Activated CD8-positive, alpha-beta T cell treated with anti-CD3 and anti-CD28 coated beads for 36 hours (primary cell): Measurements from ENCODE around the gene KLF11. TPM values are rescaled to one million over a fixed set of nuclear protein-coding genes. Genes with fewer than 3 reads are reported as not detected.

ENCODE experiments used
- ATAC-seq: fragments of 200-7000 bp; cut with Tn5 transposase; one replicate; pipeline ENCODE4 v1.10.0; 2021; ENCODE audit warnings: mild to moderate bottlenecking, moderate library complexity
- CTCF ChIA-PET: fragments of 350-600 bp; sonication (Branson Sonifier 250); formaldehyde crosslinking; loops from one replicate; lab custom pipeline; 2021; ENCODE audit warnings: antibody characterized with exemption; lab: Charles Lee
- POLR2A ChIA-PET: fragments of 350-600 bp; sonication (Branson Sonifier 250); formaldehyde crosslinking; loops from one replicate; lab custom pipeline; 2021; ENCODE audit warnings: antibody characterized with exemption; lab: Charles Lee
- DNase-seq: peaks from one replicate; pipeline ENCODE4 v3.0.0-alpha.2; 2020
- H3K27ac Mint-ChIP-seq: one replicate; pipeline ENCODE4 v1.8.0; 2021; ENCODE audit warnings: mild to moderate bottlenecking, mixed read lengths
- H3K27me3 Mint-ChIP-seq: one replicate; pipeline ENCODE4 v1.8.0; 2021; ENCODE audit warnings: mixed read lengths
- H3K36me3 Mint-ChIP-seq: one replicate; pipeline ENCODE4 v1.8.0; 2021; ENCODE audit warnings: low read depth, mixed read lengths
- H3K4me1 Mint-ChIP-seq: one replicate; pipeline ENCODE4 v1.8.0; 2021; ENCODE audit warnings: low read depth, mixed read lengths
- H3K4me3 Mint-ChIP-seq: one replicate; pipeline ENCODE4 v1.8.0; 2021; ENCODE audit warnings: mild to moderate bottlenecking, moderate library complexity, mixed read lengths
- H3K9me3 Mint-ChIP-seq: one replicate; pipeline ENCODE4 v1.8.0; 2021; ENCODE audit warnings: mixed read lengths
- intact Hi-C: fragments of 100-400 bp; cut with micrococcal nuclease; formaldehyde crosslinking; loops from one replicate; pipeline ENCODE4 v1.10.0; 2022
- total RNA-seq, 2 experiments: library from RNA; stranded (reverse); gene quantifications; one replicate each; pipeline ENCODE4 v1.2.3, GENCODE V29; 2021
- TF ChIP-seq, protein P1 (sequence below): fragments of 200-600 bp; IDR thresholded peaks from one replicate; pipeline ENCODE4 v1.8.0; 2022; ENCODE audit warnings: antibody characterized with exemption, mild to moderate bottlenecking

The KLF11 gene
- total RNA-seq, 2 experiments from 2014 or later: 2.9 to 3.5 TPM

- intact Hi-C loops: no loop called here
- Mint-ChIP-seq H3K36me3 (peaks cover 4% of the 10 kb centered on the region), H3K4me1 (peaks cover 6% of the 10 kb centered on the region), H3K27me3 (peaks cover 2% of the 10 kb centered on the region), H3K9me3 (no peaks in the 10 kb centered on the region), H3K27ac (no peak overlapping the region), H3K4me3 (no peak overlapping the region)
- ATAC-seq: no peak
- CTCF ChIA-PET: interaction anchor here (2.0 to 6.1 kb wide), 4 partner anchors 10 to 74 kb away, joined by 9 to 37 read pairs (median 19); no protein-coding TSS in a partner anchor
- POLR2A ChIA-PET: no interaction called here
- TF ChIP-seq, protein P1, sequence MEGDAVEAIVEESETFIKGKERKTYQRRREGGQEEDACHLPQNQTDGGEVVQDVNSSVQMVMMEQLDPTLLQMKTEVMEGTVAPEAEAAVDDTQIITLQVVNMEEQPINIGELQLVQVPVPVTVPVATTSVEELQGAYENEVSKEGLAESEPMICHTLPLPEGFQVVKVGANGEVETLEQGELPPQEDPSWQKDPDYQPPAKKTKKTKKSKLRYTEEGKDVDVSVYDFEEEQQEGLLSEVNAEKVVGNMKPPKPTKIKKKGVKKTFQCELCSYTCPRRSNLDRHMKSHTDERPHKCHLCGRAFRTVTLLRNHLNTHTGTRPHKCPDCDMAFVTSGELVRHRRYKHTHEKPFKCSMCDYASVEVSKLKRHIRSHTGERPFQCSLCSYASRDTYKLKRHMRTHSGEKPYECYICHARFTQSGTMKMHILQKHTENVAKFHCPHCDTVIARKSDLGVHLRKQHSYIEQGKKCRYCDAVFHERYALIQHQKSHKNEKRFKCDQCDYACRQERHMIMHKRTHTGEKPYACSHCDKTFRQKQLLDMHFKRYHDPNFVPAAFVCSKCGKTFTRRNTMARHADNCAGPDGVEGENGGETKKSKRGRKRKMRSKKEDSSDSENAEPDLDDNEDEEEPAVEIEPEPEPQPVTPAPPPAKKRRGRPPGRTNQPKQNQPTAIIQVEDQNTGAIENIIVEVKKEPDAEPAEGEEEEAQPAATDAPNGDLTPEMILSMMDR: no peak
- no peak for DNase-seq
Observed at GRCh38 chr2:10058251-10059015, 15.1 kb downstream of the KLF11 start.

DNA sequence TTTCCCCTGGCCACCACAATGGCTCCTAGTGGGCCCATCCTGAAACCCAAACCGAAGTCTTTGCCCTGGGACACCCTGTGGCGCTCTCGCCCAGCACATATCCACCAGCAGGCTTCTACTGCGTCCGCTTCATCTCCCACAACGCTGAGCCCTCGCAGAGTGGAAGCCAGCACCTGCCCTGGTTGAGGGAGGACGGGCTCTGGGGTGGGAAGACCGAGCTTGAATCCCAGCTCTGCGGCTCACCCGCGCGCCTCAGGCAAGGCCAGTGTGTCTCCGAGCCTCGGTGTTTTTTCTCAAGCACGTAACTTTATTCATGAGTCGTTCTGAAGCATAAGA lies 15.6 kb downstream of the KLF11 start:
- peaks cover 6% of the 10 kb centered on the region for H3K4me1 Mint-ChIP-seq
- intact Hi-C loops: no loop called here
- ChIA-PET CTCF (interaction anchor here (0.9 to 6.1 kb wide), 4 partner anchors 10 to 75 kb away, joined by 3 to 37 read pairs (median 19); no protein-coding TSS in a partner anchor), POLR2A (no interaction called here)
- H3K27ac Mint-ChIP-seq: no peak overlapping the region
- TF ChIP-seq, protein P1: no peak
- H3K9me3 Mint-ChIP-seq: no peaks in the 10 kb centered on the region
- DNase-seq (no peak), ATAC-seq (no peak)
- peaks cover 2% of the 10 kb centered on the region for H3K27me3 Mint-ChIP-seq
- H3K4me3 Mint-ChIP-seq: no peak overlapping the region
- peaks cover 4% of the 10 kb centered on the region for H3K36me3 Mint-ChIP-seq

- ATAC-seq: no peak
- TF ChIP-seq, protein P1: no peak
- H3K27me3 Mint-ChIP-seq: peaks cover 2% of the 10 kb centered on the region
- intact Hi-C loops: no loop called here
- POLR2A ChIA-PET: no interaction called here
- H3K4me1 Mint-ChIP-seq: peaks cover 6% of the 10 kb centered on the region
- peaks cover 4% of the 10 kb centered on the region for H3K36me3 Mint-ChIP-seq
- no peak overlapping the region for H3K4me3 Mint-ChIP-seq
- CTCF ChIA-PET: interaction anchor here (0.7 to 6.1 kb wide), 4 partner anchors 11 to 247 kb away, joined by 3 to 37 read pairs (median 12); no protein-coding TSS in a partner anchor
- H3K9me3 Mint-ChIP-seq: no peaks in the 10 kb centered on the region
- no peak for DNase-seq
- H3K27ac Mint-ChIP-seq: no peak overlapping the region
Observed at GRCh38 chr2:10059552-10060335, 16.4 kb downstream of the KLF11 start.

DNA sequence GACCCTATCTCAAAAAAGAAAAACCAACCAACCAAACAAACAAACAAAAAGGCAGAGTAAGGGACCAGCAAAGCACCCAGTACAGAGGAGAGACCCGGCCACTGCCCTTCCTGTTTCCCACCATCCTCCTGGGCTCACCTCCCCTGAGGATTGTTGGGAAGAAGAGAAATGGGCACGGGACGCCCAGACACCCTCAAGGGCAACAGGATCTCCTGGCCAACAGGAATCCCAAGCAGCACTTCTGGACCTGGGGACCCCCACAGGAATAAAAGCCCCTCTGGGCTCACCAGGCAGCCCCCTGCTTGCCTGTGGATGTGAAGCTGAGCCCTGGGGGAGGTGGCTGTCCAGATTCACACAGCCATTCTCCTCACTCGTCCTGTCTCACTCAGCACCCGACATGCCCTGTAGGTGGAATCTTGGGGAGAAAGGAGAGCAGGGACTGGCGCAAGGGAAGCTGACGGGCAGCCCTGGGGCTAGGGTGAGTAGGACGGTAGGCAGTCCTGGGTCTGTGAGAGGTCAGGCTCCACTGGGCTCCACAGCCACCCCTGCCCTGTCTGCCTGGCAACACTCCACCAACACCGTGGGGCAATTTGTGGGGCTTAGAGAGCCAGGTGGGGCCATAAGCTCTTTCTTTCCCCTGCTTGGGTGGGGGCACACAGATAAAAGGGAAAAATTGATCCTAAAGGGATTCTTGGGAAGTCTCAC lies 18.0 kb downstream of the KLF11 start:
- intact Hi-C loops: no loop called here
- POLR2A ChIA-PET: no interaction called here
- H3K27me3 Mint-ChIP-seq: peaks cover 2% of the 10 kb centered on the region
- no peaks in the 10 kb centered on the region for H3K36me3 Mint-ChIP-seq
- peaks cover 6% of the 10 kb centered on the region for H3K4me1 Mint-ChIP-seq
- DNase-seq (no peak), ATAC-seq (no peak)
- TF ChIP-seq, protein P1: no peak
- H3K4me3 Mint-ChIP-seq: no peak overlapping the region
- CTCF ChIA-PET: interaction anchor here (6.1 kb wide), 1 partner anchor 10 kb away, joined by 37 read pairs; no protein-coding TSS in a partner anchor
- no peaks in the 10 kb centered on the region for H3K9me3 Mint-ChIP-seq
- H3K27ac Mint-ChIP-seq: no peak overlapping the region
